ENCODE data around the gene KCTD4.

- TF ChIP-seq, protein P1, sequence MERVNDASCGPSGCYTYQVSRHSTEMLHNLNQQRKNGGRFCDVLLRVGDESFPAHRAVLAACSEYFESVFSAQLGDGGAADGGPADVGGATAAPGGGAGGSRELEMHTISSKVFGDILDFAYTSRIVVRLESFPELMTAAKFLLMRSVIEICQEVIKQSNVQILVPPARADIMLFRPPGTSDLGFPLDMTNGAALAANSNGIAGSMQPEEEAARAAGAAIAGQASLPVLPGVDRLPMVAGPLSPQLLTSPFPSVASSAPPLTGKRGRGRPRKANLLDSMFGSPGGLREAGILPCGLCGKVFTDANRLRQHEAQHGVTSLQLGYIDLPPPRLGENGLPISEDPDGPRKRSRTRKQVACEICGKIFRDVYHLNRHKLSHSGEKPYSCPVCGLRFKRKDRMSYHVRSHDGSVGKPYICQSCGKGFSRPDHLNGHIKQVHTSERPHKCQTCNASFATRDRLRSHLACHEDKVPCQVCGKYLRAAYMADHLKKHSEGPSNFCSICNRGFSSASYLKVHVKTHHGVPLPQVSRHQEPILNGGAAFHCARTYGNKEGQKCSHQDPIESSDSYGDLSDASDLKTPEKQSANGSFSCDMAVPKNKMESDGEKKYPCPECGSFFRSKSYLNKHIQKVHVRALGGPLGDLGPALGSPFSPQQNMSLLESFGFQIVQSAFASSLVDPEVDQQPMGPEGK (CRISPR knock-in tag; IDR thresholded peaks at IDR 0.05; ENCODE audit: borderline replicate concordance) = no peak
- no peak for TF ChIP-seq OSR1 (CRISPR knock-in tag; IDR thresholded peaks at IDR 0.05)
- no peak for TF ChIP-seq CREB5 (CRISPR knock-in tag; IDR thresholded peaks at IDR 0.05; ENCODE audit: low read depth)
- TF ChIP-seq PPARA (CRISPR knock-in tag; IDR thresholded peaks at IDR 0.05; ENCODE audit: borderline replicate concordance) = no peak
- no peak for TF ChIP-seq ZFP30 (CRISPR knock-in tag; IDR thresholded peaks at IDR 0.05)
- no peak for TF ChIP-seq ZC3H10 (CRISPR knock-in tag; IDR thresholded peaks at IDR 0.05)
- no peak for TF ChIP-seq BACH2 (CRISPR knock-in tag; IDR thresholded peaks at IDR 0.05; ENCODE audit: borderline replicate concordance)
- no peak for TF ChIP-seq ZFP3 (CRISPR knock-in tag; IDR thresholded peaks at IDR 0.05)
- TF ChIP-seq TCF4 (CRISPR knock-in tag; IDR thresholded peaks at IDR 0.05; ENCODE audit: borderline replicate concordance) = no peak
- no peak for TF ChIP-seq TOX (CRISPR knock-in tag; IDR thresholded peaks at IDR 0.05; ENCODE audit: borderline replicate concordance)
Measured at GRCh38 chr13:45219123-45219891, 18.5 kb upstream of the KCTD4 start.

Measured in SK-N-SH treated with all-trans-retinoic acid at 6 μM for 48 hours (cell line).